Gastrocnemius medialis (tissue), 4 donors: ENCODE results near the gene TNFRSF12A.

Experiments used
- CTCF ChIP-seq, 5 experiments: fragments of 450-650 bp in 3 of 5; fragments of 200-600 bp in 2 of 5; sonication (generic) in 2 of 5; IDR thresholded peaks in 4 of 5; conservative IDR thresholded peaks in 1 of 5; 1 replicate in 4 of 5; 2 replicates in 1 of 5; pipeline ENCODE4 v1.5.1; 2016 to 2019; ENCODE audit warnings: antibody characterized with exemption in 5 of 5, mild to moderate bottlenecking in 3 of 5, moderate library complexity in 3 of 5
- POLR2A ChIP-seq, 2 donors: fragments of 450-650 bp; IDR thresholded peaks; one replicate each; pipeline ENCODE4 v1.6.1; 2017; ENCODE audit warnings: antibody characterized with exemption in 2 of 2, mild to moderate bottlenecking in 2 of 2, moderate library complexity in 2 of 2

DNA sequence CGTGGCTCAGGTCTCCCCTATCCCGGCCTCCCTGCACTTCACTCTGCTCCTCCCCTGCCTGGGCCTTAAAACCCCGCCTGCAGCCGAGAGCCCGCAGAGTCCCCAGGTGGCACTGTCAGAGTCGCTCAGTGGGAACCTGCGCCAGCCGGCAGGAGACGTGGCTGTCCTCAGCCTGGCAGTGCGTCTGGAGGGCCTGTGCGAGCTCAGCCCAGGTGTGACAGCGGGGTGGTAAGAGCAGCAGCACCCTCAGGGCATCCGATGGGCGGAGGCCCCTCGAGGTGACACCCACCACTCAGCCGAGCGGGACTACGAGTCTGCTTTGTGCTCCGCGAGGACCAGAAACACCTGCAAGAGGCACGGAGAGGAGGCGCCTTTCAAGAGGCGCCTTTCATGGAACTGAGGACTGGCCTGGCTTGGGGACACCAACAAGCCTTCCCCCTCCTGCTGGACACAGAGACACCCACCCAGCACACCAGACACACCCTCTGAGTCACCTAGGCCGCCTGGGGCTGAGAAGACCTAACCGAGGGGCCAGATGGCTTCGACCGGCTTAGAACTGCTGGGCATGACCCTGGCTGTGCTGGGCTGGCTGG lies 7.2 kb upstream of the TNFRSF12A start, which contains the start of gene CLDN9:
- TF ChIP-seq CTCF (IDR thresholded peaks at IDR 0.05 in 4 of 5, conservative IDR thresholded peaks at IDR 0.05 in 1 of 5) (no peak), POLR2A (IDR thresholded peaks at IDR 0.05) (no peak)
